HepG2 (cell line): ENCODE measurements around the gene ZNF274. TPM values are rescaled to one million over a fixed set of nuclear protein-coding genes. Genes with fewer than 3 reads are reported as not detected.
A peak's percentile ranks its signal among the peaks of the same experiment; 100 is the strongest.

ENCODE experiments used
- HNRNPK ChIP-seq: fragments of 200-400 bp; formaldehyde crosslinking; IDR thresholded peaks from 2 replicates; pipeline ENCODE4 v1.6.1; 2018; ENCODE audit warnings: low read length, low read depth, moderate library complexity, mild to moderate bottlenecking; ENCODE audit not compliant: poor library complexity, severe bottlenecking
- TEAD2 ChIP-seq: sonication (generic); formaldehyde crosslinking; IDR thresholded peaks from 2 replicates; pipeline ENCODE4 v1.9.0; 2021; ENCODE audit warnings: missing genetic modification reagents
- ZMAT3 ChIP-seq: sonication (generic); formaldehyde crosslinking; conservative IDR thresholded peaks from 2 replicates; pipeline ENCODE4 v1.7.0; 2021; ENCODE audit warnings: missing genetic modification reagents
- ZNF124 ChIP-seq: sonication (generic); formaldehyde crosslinking; IDR thresholded peaks from 2 replicates; pipeline ENCODE4 v1.4.0; 2020; ENCODE audit warnings: missing genetic modification reagents
- ZNF253 ChIP-seq: sonication (generic); formaldehyde crosslinking; IDR thresholded peaks from 2 replicates; pipeline ENCODE4 v1.8.0; 2022; ENCODE audit warnings: mild to moderate bottlenecking, missing genetic modification reagents, borderline replicate concordance
- ZNF256 ChIP-seq: sonication (generic); formaldehyde crosslinking; conservative IDR thresholded peaks from 2 replicates; pipeline ENCODE4 v1.4.0; 2020; ENCODE audit warnings: missing genetic modification reagents
- ZNF546 ChIP-seq: sonication (generic); formaldehyde crosslinking; conservative IDR thresholded peaks from 2 replicates; pipeline ENCODE4 v1.8.1; 2023; ENCODE audit warnings: mild to moderate bottlenecking, missing genetic modification reagents
- ZNF563 ChIP-seq: sonication (generic); formaldehyde crosslinking; IDR thresholded peaks from 2 replicates; pipeline ENCODE4 v1.8.0; 2022; ENCODE audit warnings: mild to moderate bottlenecking, moderate library complexity, missing genetic modification reagents
- ZNF703 ChIP-seq: sonication (generic); formaldehyde crosslinking; IDR thresholded peaks from 2 replicates; pipeline ENCODE4 v1.5.1; 2020; ENCODE audit warnings: missing genetic modification reagents, mild to moderate bottlenecking, moderate library complexity, borderline replicate concordance
- ZNF883 ChIP-seq: sonication (generic); formaldehyde crosslinking; IDR thresholded peaks from 2 replicates; pipeline ENCODE4 v1.5.1; 2020; ENCODE audit warnings: mild to moderate bottlenecking, missing genetic modification reagents; ENCODE audit errors: not compliant biosample characterization
- ZSCAN30 ChIP-seq: sonication (generic); formaldehyde crosslinking; IDR thresholded peaks from 2 replicates; pipeline ENCODE4 v1.5.0; 2020; ENCODE audit warnings: mild to moderate bottlenecking, missing genetic modification reagents
- polyA plus RNA-seq, 8 experiments: library from polyadenylated mRNA; depleted of rRNA in 3 of 8; stranded (reverse) in 7 of 8; unstranded in 1 of 8; fragments of >200 nt; fragmentation: Illumina TruSeq in 4 of 8; extraction: Trizol in 4 of 8; gene quantifications; 2 replicates each; pipeline versions ENCODE4 v1.2.1 to v1.2.3, GENCODE V29; 2011 to 2016; ENCODE audit warnings: low read depth in 4 of 8, missing spikeins in 1 of 8, mixed read lengths in 1 of 8; ENCODE audit not compliant: insufficient read depth in 1 of 8
- total RNA-seq, 5 experiments: library from RNA; depleted of rRNA; stranded (reverse); fragments of >200 nt; fragmentation: Illumina TruSeq; extraction: Trizol; gene quantifications; 2 replicates each; pipeline ENCODE4 v1.2.3, GENCODE V29; 2016; ENCODE audit warnings: low read depth in 1 of 5
- TF ChIP-seq, protein P1 (sequence below), 2 experiments: fragments of 450-650 bp in 1 of 2; sonication (generic) in 1 of 2; formaldehyde crosslinking; IDR thresholded peaks; 2 replicates each; pipeline versions ENCODE4 v1.5.0 to v1.8.0; 2020 to 2022; ENCODE audit warnings: mild to moderate bottlenecking in 1 of 2, missing genetic modification reagents in 1 of 2
- TF ChIP-seq, protein P2 (sequence below): sonication (generic); formaldehyde crosslinking; IDR thresholded peaks from 2 replicates; pipeline ENCODE4 v1.4.0; 2020; ENCODE audit warnings: missing genetic modification reagents
- TF ChIP-seq, protein P3 (sequence below): sonication (generic); formaldehyde crosslinking; IDR thresholded peaks from 2 replicates; pipeline ENCODE4 v1.4.0; 2020; ENCODE audit warnings: mild to moderate bottlenecking, missing genetic modification reagents
- TF ChIP-seq, protein P4 (sequence below): sonication (generic); formaldehyde crosslinking; IDR thresholded peaks from 2 replicates; pipeline ENCODE4 v1.5.1; 2020; ENCODE audit warnings: mild to moderate bottlenecking, missing genetic modification reagents

ZNF274 gene
- total and polyA plus RNA-seq, 2 of the 13 experiments (the other 11 are each of a cell fraction or from before 2014, with no cell fraction given), result 16.1 to 23.0 TPM

DNA sequence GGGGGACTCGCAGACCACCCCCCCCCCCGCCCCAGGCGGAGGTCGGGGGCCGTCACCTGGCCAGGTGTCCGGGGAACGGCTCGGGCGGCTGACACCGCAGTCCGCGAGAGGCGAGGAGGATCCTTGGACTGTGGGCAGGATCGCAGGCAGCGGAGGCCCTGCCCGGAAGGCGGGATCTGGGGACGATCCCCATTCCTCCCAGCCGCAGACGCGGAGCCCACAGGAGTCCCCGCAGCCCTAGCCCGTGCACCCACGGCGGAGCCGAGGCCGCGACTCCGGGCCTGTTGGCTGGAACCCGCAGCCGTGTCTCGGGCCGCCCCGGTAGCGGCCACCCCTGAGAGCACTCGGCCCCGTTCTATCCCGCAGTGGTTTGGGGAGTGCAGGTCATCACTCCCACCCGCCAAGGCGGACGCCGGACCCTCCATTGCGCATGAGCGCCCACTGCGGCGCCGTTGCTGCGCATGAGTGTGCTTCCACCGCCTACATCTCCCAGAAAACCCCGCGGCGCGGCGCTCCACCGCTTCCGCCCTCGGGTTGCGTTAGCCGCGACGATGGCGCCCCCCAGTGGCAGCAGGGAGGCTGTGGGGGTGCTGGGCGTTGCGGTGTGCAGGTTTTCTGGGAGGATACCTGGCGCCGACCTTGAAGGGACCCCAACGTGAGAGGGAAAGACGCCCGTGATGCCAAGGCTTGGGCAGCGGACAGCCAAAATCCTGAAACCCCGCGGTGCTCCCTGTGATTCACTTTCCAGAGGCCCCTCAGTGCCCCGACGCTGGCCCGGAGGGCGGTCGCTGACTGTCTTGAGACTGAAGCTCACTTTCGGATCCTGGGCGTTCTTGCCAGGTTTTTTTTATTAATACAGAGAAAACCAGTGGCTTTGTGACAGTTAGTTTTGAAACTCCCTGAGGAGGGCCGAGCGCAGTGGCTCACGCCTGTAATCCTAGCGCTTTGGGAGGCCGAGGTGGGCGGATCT is 27.9 kb upstream of the ZNF274 start (continued):
- TF ChIP-seq ZSCAN30 (CRISPR knock-in tag), result no peak
- TF ChIP-seq TEAD2, result no peak
- no peak for TF ChIP-seq ZNF703
- TF ChIP-seq ZNF563, result peak; percentile 73; the same call in 1 of the 2 replicates
- TF ChIP-seq, protein P1, sequence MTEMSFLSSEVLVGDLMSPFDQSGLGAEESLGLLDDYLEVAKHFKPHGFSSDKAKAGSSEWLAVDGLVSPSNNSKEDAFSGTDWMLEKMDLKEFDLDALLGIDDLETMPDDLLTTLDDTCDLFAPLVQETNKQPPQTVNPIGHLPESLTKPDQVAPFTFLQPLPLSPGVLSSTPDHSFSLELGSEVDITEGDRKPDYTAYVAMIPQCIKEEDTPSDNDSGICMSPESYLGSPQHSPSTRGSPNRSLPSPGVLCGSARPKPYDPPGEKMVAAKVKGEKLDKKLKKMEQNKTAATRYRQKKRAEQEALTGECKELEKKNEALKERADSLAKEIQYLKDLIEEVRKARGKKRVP (CRISPR knock-in tag; IDR thresholded peaks at IDR 0.05), result peak in 1 of 2 experiments; percentile 81; a peak in 2 of 4 replicates
- no peak; the same call in 1 of the 2 replicates for TF ChIP-seq ZNF124
- TF ChIP-seq ZNF883 (CRISPR knock-in tag), result no peak
- TF ChIP-seq, protein P2, sequence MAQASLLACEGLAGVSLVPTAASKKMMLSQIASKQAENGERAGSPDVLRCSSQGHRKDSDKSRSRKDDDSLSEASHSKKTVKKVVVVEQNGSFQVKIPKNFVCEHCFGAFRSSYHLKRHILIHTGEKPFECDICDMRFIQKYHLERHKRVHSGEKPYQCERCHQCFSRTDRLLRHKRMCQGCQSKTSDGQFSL (CRISPR knock-in tag), result peak; percentile 99
- TF ChIP-seq, protein P3, sequence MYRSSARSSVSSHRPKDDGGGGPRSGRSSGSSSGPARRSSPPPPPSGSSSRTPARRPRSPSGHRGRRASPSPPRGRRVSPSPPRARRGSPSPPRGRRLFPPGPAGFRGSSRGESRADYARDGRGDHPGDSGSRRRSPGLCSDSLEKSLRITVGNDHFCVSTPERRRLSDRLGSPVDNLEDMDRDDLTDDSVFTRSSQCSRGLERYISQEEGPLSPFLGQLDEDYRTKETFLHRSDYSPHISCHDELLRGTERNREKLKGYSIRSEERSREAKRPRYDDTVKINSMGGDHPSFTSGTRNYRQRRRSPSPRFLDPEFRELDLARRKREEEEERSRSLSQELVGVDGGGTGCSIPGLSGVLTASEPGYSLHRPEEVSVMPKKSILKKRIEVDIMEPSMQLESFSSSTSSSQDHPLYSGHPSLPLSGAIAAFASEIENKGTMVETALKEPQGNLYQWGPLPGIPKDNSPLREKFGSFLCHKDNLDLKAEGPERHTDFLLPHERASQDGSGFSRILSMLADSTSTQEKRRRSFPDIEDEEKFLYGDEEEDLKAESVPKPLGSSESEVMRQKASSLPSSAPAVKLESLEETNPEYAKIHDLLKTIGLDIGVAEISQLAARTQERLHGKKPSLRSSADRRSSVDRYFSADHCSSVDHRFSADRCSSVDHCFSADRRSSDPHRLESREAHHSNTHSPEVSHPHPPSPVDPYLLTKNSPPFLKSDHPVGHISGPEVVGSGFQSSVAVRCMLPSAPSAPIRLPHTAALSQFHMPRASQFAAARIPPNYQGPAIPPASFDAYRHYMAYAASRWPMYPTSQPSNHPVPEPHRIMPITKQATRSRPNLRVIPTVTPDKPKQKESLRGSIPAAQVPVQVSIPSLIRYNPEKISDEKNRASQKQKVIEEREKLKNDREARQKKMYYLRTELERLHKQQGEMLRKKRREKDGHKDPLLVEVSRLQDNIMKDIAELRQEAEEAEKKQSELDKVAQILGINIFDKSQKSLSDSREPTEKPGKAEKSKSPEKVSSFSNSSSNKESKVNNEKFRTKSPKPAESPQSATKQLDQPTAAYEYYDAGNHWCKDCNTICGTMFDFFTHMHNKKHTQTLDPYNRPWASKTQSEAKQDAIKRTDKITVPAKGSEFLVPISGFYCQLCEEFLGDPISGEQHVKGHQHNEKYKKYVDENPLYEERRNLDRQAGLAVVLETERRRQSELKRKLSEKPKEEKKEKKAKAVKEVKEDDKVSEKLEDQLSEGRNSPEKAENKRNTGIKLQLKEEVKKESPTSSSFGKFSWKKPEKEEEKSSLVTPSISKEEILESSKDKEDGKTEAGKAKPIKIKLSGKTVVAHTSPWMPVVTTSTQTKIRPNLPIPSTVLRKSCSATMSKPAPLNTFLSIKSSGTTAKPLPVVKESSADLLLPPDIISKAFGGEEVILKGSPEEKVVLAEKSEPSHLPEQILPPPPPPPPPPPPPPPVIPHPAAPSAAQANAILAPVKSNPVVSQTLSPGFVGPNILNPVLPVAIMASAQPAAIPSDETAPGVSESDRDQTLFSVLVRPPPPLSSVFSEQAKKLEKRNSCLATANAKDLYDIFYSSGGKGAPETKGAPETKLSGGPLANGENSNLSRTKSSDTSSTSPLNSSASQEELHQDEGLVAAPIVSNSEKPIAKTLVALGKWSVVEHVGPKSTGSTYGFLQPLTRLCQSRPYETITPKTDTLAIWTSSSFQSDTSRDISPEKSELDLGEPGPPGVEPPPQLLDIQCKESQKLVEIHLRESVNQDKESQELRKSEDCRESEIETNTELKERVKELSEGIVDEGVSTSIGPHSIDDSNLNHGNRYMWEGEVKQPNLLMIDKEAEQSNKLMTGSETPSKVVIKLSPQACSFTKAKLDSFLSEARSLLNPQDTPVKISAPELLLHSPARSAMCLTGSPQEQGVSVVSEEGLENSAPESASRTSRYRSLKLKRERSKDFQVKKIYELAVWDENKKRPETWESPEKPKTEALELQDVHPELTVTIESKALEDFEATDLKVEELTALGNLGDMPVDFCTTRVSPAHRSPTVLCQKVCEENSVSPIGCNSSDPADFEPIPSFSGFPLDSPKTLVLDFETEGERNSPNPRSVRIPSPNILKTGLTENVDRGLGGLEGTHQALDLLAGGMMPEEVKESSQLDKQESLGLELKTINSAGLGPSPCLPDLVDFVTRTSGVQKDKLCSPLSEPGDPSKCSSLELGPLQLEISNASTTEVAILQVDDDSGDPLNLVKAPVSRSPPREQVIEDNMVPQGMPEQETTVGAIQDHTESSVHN, result no peak
- TF ChIP-seq ZNF253 (CRISPR knock-in tag), result no peak
- no peak for TF ChIP-seq HNRNPK
- TF ChIP-seq ZNF546 (CRISPR knock-in tag), result 0 out of 2 replicates have a peak, but pooled peaks have one; percentile 77
- TF ChIP-seq ZMAT3 (CRISPR knock-in tag), result no peak
- TF ChIP-seq ZNF256 (CRISPR knock-in tag), result 0 out of 2 replicates have a peak, but pooled peaks have one; percentile 13
- TF ChIP-seq, protein P4, sequence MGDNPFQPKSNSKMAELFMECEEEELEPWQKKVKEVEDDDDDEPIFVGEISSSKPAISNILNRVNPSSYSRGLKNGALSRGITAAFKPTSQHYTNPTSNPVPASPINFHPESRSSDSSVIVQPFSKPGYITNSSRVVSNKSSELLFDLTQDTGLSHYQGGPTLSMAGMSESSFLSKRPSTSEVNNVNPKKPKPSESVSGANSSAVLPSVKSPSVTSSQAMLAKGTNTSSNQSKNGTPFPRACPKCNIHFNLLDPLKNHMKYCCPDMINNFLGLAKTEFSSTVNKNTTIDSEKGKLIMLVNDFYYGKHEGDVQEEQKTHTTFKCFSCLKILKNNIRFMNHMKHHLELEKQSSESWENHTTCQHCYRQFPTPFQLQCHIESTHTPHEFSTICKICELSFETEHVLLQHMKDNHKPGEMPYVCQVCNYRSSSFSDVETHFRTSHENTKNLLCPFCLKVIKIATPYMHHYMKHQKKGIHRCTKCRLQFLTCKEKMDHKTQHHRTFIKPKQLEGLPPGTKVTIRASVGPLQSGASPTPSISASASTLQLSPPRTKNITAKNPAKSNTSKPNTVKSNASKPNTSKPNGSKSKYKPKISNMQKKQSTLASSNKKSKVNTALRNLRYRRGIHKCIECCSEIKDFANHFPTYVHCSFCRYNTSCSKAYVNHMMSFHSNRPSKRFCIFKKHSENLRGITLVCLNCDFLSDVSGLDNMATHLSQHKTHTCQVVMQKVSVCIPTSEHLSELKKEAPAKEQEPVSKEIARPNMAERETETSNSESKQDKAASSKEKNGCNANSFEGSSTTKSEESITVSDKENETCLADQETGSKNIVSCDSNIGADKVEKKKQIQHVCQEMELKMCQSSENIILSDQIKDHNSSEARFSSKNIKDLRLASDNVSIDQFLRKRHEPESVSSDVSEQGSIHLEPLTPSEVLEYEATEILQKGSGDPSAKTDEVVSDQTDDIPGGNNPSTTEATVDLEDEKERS, result no peak
